ENCODE data around the gene MCC.

The MCC gene

DNA sequence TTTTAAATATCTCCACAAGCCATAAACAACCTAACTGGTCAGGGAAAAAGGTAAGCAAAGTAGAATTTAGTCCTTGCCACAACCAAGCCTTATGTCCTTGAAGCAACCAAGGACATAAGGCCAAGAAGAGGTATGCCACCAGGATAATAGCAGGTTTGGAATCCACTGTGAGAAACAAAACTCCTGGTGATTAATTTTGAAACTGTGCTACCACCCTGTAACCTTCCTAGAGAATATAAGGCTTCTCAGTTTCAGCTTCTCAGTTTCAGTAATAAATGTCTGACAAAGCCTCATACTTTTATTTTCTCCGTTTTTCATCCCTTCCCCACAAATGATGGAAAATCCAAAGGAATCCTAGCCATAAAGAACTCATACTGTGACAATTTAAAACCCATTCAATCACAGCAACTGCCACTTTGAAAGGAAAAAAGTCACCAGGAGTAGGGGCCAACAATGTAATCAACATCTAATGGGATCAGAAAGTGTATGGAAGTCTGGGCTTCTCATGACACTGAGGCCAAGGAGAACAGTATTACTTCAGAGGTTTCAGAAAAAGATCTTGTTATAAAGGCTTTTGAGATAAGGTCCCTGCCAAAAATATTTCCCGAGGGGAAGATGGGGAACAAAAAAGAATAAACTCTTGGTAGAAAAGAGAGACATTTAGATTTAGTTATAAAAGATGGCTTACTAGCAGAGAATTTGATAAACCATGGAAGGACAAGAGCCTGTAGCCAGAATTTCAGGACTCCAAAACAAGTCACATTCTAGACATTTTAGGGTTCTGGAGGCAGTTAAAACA lies 242.6 kb downstream of the MCC start:
- DNase-seq (ENCODE audit: low read depth) = no peak

DNA sequence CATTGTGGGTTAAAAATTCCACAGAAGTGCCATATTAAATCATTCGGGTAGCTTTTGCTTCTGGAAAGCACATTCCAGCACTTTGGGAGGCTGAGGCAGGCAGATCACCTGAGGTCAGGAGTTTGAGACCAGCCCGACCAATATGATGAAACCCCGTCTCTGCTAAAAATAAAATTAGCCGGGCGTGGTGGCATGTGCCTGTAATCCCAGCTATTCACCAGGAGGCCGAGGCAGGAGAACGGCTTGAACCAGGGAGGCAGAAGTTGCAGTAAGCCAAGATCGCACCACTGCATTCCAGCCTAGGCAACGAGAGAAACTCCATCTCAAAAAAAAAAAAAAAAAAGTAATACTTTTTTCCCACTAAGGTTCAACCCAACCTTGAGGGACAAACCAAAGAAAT lies 243.3 kb downstream of the MCC start:
- DNase-seq (ENCODE audit: low read depth) = no peak

DNA sequence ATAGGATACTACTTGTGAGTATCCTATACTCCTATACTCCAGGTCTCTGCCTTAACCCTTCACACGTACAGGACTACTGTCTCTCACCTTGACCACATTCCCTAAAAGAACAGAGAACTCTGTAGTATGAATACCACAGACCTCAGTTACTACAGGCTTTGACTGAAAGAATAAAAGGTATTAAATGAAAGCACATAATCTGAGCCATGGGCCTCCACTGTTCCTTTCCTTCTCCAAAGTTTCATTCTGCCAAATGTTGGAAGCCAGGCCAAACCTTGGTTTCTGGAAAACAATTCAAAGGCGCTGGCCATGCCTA lies 244.9 kb downstream of the MCC start:
- no peak for DNase-seq (ENCODE audit: low read depth)

DNA sequence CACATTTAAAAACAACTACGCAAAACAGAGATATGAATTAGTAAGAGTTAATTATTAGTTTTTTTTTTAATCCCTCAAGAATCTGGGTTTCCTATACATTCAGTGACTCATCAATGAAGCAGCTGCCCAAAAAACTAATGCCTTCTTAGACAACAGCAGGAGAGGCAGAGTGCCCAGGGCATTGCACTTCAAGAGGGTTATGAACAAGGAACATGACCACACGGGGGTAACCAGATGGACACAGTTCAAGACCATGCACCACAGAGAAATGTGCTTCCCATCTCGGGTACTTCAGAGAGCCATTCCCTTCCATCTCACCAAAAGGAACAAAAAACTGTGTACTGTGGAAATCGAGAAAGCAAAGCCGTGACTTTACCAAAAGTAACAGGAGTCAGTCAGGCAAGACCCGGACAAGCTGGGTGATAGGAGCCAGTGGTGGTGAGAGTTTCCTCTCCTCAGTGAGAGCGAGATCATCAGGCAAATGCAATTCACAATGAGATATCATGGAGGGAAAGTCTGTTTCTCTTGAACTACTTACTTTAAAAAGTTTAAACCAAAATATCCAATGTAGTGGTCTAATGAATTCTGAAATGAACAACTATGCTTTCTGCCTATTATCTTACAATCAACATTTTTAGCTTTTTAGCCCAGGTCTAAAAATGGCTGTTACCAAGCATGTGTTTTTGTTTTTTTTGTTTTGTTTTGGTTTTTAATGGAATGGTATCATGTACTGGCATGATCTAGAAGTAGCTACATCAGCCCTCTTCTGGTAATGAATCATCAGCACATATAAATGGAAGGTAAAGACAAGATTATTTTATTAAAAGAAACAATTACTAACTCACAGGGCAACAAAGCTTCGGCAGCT lies 245.5 kb downstream of the MCC start:
- no peak for DNase-seq (ENCODE audit: low read depth)

DNA sequence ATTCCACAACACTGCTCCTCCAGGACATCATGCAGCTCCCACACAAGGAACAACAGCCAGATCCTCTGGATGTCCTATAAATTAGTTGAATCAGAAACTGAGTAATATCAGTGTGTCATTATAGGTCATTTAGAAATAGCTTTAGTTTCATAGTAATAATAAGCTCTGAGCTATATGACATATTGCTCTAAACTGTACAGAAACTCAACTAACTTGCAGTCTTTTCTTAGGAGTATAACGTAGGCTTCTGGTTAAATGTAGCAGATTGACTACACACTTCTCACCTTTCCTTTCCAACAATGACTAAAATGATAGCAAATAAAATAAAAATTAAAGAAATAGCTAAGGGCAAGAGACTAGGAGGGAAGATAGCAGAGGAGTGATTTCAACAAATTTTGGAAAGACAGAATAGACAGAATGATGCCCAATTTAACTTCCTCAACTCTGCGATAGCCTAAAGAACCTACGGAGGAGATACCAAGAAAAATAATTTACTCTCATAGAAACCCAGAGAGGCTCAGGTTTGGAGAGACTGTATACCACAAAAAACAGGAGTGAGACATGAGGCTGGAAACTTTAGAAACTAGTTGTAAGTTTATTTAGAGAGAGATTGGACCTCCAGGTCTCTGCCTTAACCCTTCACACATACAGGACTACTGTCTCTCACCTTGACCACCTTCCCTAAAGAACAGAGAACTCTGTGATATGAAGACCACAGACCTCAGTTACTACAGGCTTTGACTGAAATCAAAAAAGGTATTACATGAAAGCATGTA lies 247.1 kb downstream of the MCC start:
- DNase-seq (ENCODE audit: low read depth) = no peak

DNA sequence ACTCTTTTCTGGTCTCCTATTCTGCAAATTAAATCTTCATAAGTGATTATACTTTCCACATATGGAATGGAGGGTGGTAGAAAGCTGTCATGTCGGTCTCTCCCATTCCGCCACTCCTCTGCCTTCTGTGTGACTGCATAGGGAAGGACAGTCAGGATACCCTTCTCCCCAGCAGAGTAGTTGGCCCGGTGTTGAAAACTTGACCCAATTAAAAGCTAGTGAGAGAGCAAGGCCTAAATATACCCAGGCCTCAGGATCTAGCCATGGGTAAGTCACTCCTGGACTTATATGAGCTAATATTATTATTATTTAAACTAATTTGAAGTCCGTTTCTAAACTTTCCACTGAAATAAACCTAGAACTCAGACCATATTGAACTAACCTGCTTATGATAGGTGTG lies 248.2 kb downstream of the MCC start:
- no peak for DNase-seq (ENCODE audit: low read depth)

DNA sequence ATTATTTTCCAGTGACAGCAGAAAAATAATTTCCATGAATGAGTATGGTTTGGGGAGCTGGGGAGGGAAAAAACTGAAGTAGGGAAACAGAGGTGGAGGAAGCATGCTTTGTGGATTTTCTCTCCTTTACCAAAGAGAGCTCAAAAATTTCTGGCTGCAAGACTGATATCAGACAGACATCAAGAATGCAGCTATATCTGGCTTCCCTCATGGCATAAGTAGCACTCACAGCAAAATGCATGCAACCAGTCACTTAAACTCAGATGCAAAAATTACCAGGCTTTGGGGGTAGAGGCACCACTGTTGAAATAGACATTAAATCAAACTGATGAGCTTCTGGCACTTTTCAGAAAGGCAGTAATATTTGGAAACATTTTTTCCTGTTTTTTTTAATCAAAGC lies 250.4 kb downstream of the MCC start:
- DNase-seq (ENCODE audit: low read depth) = no peak

DNA sequence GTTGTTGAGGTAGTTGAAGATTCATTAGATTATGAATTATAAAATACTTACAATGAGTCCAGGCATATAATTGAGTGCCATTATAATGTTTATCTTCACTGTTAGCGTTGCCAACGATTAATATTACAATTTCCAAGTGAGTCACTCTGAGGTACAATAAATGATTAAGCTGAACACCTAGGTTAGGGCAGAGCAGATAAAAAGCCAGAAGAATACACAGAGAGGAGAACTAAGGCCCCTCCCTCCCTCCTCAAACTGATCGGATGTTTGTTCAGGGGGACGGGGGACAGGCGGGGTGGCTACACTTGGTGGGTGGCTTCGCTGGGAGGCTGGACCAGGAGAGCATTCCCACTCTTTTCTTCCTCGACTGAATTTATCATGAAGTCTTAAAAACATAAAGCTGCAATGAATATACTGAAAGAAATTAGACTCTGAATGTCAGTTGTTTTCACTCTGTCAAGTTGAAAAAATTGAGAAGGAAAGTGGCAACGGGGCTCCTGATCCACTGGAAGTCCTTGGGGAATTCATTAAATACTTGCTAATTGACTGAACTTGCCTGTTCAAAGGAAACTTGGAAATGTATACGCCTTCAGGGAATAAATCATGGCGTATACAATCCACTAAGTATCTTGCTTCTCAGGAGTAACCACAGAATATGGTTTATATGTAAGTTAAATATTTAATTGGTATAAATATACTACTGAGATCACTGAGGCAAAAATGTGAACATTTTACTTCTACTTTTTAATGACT lies 251.5 kb downstream of the MCC start:
- no peak for DNase-seq (ENCODE audit: low read depth)

DNA sequence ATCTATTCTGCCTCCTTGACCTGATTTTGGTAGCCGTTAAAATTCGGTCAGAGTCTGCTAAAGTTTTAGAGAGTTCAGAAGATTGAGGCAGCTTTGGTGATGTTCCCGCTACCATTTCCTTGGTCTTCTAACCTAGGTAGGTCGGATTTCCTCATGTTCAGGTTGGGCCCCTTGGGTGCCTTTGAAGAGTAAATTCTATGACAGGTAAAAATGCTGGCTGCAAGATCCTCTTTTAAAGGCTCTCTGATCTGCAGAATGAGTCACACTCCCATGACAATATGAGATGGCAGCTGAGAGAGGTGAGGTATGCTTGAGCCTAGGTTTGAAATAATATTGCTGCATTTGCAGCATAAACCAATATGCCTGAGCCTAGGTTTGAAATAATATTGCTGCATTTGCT lies 252.4 kb downstream of the MCC start:
- no peak for DNase-seq (ENCODE audit: low read depth)

DNA sequence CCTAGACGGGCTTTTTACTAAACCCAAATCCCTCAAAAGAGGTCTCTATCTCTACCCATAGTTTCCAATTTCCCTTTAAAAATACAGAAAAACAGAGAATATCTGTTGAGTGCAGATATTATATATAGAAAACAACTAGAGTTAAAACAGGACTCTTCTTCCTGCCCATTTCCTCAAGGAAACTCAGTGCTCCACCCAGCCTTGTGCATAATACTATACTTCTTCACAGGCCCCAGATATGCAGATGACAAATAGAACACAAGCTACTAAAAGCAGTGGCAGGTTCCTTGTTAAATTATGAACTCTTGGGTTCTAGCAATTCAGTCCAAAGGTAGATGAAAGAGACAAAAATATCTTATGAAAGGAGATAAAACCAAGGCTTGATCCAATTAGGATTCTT lies 253.7 kb downstream of the MCC start:
- DNase-seq (ENCODE audit: low read depth) = no peak

DNA sequence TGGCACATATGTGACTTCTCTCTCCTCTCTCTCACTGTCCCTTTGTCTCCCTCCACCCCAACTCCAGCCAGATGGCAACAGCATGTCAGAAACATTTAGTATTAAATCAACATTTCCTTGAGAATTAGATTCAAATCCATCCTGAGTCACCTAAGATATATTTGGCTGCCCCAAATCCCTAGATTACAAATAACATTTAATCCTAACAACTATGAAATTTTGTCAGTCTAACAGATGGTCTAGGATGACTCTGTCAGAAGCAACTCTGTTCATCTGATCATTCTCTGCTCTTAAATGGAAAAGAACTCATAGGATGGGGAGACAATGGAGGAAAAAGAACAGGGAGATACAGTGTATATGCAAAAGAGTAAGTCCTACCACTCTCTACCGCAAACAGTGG lies 254.6 kb downstream of the MCC start:
- DNase-seq (ENCODE audit: low read depth) = no peak

DNA sequence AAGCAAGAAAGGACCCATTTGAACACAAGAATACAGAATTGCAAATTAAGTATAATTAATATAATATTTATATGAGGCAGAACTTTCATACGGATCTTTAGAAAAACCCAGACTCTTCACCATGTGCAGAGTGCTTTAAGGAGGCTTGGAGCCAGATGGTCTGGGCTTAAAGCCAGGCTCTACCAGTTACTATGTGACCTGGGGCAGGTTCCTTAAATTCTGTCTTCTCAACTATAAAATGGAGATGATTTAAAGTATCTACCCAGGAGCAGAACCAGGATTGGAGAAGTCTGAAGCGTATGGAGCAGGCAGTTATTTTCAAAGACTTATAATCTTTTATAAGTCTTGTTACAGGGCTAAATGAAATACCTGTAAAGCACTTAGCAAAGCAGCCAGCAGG lies 255.6 kb downstream of the MCC start:
- no peak for DNase-seq (ENCODE audit: low read depth)

DNA sequence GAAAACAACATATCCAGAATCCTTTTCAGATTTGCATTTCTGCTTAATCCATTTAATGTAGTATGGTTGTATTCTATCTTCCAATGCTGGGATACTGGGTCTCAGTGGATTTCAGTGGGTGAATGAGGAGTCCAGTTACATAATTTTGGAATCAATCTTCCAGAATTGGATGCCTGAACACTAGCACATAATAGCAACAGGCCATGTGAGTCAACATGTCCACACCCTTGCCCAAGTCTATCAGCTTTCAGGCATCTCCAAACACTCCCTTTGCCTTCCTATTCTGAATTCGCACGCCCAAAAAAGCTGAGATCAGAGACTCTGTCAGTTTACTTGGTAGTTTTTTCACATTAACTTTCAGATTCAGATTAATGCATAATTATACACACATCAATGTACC lies 256.0 kb downstream of the MCC start:
- no peak for DNase-seq (ENCODE audit: low read depth)

DNA sequence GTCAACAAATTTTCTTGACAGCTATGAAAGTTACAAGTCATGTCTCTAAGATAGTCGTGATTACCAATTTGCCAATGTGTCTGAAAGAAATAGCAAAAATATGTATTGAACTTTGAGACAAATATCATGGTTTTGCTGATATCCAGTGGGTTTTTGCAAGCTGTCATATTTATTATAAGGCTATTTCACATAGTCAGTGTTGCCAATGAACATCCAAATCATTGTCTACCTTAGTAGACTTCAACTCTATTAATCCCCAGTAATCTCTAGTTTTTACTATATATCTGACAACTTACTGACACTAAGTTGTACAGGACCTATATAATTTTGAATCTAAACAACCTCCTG lies 256.6 kb downstream of the MCC start:
- DNase-seq (ENCODE audit: low read depth) = no peak

DNA sequence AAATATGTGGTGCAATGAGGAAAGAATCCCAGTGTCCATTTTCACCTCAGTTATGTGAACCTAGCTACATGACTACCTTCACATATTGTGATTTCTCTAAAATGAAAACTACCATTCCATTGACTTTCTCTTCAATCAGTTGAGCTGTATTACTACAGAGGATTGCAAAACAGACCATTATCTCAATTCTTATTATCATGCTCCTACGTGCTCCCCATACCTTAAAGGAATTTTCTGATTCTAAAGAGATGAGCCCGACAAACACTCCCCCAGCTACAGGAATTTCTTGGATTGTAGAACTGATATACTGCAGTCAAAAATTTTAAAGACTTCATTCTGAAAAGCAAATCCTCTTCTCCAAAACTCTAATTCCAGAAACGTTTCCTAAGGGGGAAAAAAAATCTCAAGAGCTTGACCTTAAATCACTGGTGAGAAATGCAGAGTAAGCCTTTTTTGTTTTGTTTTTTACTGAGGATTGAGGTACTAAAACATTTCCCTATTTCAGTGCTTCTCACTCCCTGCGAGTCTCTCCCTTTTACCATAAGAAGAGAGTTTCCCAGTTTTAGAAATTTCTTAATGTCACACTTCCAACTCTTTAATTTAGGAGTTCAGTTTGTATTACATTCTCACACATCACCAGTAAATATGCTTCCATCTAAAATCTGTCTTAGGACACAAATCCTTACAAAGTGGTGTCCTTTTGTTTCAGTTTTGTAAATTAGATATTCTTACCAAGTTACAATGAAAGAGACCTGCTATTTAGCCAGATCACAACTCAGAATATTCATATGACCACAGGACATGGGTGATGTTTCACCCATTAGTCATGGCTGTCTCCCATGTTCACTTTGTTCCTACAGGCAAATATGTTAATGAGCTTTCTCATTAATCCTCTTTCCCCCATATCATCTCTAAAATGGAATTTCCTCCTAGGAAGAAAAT lies 257.3 kb downstream of the MCC start:
- no peak for DNase-seq (ENCODE audit: low read depth)

DNA sequence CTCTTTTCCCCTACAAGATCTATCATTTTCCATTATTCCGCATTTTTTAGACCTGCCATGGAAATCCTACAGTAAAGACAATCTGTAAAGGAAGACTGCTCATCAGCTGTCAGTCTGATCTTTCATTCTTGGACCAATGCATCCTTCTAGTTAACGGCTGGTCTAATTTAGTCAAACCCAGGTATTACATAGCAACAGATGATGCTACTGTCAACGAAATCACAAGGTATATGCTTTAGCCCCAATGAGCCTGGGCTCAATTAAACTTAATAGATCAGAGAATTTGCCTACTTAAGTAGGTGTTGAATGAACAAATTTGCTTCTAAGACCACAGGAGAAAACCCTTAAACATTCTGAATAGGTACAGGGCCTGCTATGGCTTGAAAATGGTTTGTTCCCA lies 260.5 kb downstream of the MCC start:
- no peak for DNase-seq (ENCODE audit: low read depth)

DNA sequence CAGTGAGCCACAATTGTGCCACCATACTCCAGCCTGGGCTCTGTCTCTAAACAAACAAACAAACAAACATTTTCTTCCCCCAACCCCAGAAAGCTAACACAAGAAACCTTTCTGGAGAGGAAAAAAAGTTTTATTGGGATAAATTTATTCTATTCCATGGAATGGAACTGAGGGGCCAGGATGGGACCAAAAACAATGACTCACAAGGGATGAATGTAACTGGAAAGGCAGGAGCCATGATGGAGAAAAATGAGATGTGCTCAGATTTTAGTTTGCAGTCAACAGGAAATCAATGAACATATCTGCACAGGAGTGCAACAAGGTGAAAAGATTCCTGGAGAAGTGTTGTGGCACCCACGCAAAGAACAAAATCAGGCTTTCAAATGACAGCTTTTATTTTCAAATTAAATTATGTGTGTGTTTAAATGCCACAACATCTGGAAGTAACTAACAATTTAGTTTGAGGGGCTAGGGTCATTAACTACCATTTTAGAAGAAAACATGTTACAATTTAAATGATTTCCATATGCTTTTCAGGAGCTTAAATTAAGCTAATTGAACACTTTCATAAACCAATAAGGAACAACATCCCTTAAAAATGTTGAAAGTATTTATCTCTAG lies 262.0 kb downstream of the MCC start:
- no peak for DNase-seq (ENCODE audit: low read depth)

DNA sequence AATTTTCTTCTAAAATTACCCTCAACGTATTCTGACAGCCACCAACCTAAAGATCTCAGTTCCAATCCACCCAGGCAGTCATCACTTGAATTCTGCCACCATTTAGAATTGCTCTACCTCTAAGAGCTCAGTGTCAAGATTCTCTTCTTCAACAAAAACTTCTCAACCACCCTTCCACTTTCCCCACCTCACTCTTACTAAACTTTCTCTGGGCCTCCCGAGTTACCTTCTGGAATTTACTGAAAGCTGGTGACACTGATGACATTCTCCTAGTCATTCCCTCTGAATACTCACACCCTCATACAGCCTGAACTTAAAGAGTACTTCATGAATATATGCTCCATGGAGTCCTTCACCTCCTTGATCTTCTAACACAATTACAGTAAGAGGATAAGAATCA lies 263.0 kb downstream of the MCC start:
- no peak for DNase-seq (ENCODE audit: low read depth)

DNA sequence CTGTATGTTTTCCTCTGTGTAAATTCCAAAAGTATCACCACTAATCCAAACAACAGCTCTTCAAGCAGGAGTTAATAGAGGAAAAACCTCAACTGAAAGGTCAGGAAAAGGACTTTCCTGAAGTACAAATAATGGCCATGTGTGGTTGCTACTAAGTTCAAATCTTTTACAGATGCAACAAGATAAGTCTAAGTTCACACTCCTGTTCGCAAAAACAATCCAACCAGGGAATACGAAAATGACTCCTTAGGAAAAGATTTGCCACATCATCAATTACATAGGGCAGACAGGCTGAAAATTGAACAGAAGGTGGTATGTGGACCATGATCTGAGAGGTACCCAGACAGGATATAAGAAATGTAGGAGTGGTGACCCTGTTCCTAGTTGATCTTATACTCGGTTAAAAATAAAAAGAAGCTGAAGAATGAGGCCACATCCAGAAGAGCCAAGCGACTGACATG lies 263.6 kb downstream of the MCC start:
- no peak for DNase-seq (ENCODE audit: low read depth)

DNA sequence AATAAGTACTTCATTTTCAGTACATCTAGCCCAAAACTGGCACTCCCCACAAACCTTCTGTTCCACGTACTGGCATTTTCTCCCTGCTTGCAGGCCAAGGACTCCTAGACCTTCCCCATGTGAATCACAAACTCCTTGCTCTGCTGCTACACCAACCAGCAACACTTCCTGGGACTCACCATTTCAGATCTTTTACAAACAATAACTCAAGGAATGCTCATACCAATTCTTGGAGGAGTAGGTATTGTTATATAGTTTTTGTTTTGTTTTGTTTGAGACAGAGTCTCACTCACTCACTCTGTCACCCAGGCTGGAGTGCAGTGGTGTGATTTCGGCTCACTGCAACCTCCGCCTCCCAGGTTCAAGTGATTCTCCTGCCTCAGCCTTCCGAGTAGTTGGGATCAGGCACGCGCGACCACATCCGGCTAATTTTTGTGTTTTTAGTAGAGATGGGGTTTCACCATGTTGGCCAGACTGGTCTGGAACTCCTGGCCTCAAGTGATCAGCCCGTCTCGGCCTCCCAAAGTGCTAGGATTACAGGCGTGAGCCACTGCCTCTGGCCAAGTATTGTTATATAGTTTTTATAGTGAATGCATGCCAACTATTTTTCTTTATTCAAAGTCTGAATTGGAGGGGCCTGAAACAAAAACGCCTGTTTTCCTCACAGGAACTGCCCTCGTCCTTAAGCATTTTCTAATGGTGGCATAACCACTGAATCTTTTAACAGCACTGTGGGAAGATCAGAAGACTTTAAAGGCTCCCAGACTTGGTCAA lies 264.2 kb downstream of the MCC start:
- DNase-seq (ENCODE audit: low read depth) = no peak
